C4-2B (cell line): ENCODE results near the gene CCT3.

Experiments used
- H3K27ac ChIP-seq: fragments of 450-650 bp; 2 replicates; pipeline ENCODE4 v1.5.1; 2017
- CTCF ChIP-seq: fragments of 450-650 bp; conservative IDR thresholded peaks from 2 replicates; pipeline ENCODE4 v1.5.1; 2017; ENCODE audit warnings: mild to moderate bottlenecking
- ZFX ChIP-seq: fragments of 450-650 bp; IDR thresholded peaks from 2 replicates; pipeline ENCODE4 v1.6.1; 2017

The CCT3 gene

GRCh38 chr1:156338180-156338976, at the start of gene CCT3, which contains the start of gene TSACC:
TSS of gene CCT3 (minus strand) at chr1:156338292. CDS start at chr1:156338184, 108 bp downstream.
TSS of gene TSACC (plus strand) at chr1:156338526. CDS start at chr1:156339758, 1,232 bp downstream.
- peak within 1 kb of the TSS; percentile 99 for H3K27ac ChIP-seq
- no peak for TF ChIP-seq CTCF
- TF ChIP-seq ZFX, result no peak

GRCh38 chr1:156387870-156388173, 49.7 kb upstream of the CCT3 start:
- TF ChIP-seq CTCF, result no peak
- TF ChIP-seq ZFX, result no peak

GRCh38 chr1:156386949-156387869, 49.1 kb upstream of the CCT3 start:
- no peak for TF ChIP-seq CTCF
- TF ChIP-seq ZFX, result no peak

More at GRCh38 chr1:156387870-156388173, 49.7 kb upstream of the CCT3 start:
- H3K27ac ChIP-seq, result no peak overlapping the region

GRCh38 chr1:156386134-156386901, 48.2 kb upstream of the CCT3 start:
- no peak overlapping the region for H3K27ac ChIP-seq

More at GRCh38 chr1:156386949-156387869, 49.1 kb upstream of the CCT3 start:
- H3K27ac ChIP-seq, result no peak overlapping the region

GRCh38 chr1:156385534-156386031, 47.5 kb upstream of the CCT3 start:
- H3K27ac ChIP-seq, result no peak overlapping the region
- TF ChIP-seq ZFX (no peak), CTCF (peak; percentile 93)

More at GRCh38 chr1:156386134-156386901, 48.2 kb upstream of the CCT3 start:
- TF ChIP-seq CTCF (no peak), ZFX (no peak)

- TF ChIP-seq ZFX (no peak), CTCF (no peak)
- H3K27ac ChIP-seq, result no peak overlapping the region
These were observed 46.6 kb upstream of the CCT3 start for GRCh38 chr1:156384658-156385057.
